DOHH2 (cell line): ENCODE measurements around the gene PREX1.

Experiments
- CTCF ChIP-seq: fragments of 200-600 bp; sonication (generic); IDR thresholded peaks from one replicate; pipeline ENCODE4 v1.5.1; 2014; ENCODE audit warnings: antibody characterized with exemption, mild to moderate bottlenecking, low read depth, low read length; ENCODE audit not compliant: poor library complexity, severe bottlenecking
- EZH2phosphoT487 ChIP-seq: fragments of 200-600 bp; sonication (generic); IDR thresholded peaks from 2 replicates; pipeline ENCODE4 v1.6.1; 2017; ENCODE audit warnings: borderline replicate concordance, mild to moderate bottlenecking, antibody characterized with exemption, low read length, moderate library complexity, mixed read lengths

- no peak for TF ChIP-seq CTCF
- no peak for TF ChIP-seq EZH2phosphoT487
Measured at GRCh38 chr20:48583801-48584200, 244.0 kb downstream of the PREX1 start.
